GM11168 (cell line): ENCODE measurements around the gene BCLAF1.

Experiments
- in situ Hi-C: fragments of 300-500 bp; cut with MboI; formaldehyde crosslinking; loops from one replicate; pipeline ENCODE4 v1.12.0; 2022; ENCODE audit warnings: low sequenced_read_pairs; ENCODE audit not compliant: unreplicated experiment

BCLAF1 gene

DNA sequence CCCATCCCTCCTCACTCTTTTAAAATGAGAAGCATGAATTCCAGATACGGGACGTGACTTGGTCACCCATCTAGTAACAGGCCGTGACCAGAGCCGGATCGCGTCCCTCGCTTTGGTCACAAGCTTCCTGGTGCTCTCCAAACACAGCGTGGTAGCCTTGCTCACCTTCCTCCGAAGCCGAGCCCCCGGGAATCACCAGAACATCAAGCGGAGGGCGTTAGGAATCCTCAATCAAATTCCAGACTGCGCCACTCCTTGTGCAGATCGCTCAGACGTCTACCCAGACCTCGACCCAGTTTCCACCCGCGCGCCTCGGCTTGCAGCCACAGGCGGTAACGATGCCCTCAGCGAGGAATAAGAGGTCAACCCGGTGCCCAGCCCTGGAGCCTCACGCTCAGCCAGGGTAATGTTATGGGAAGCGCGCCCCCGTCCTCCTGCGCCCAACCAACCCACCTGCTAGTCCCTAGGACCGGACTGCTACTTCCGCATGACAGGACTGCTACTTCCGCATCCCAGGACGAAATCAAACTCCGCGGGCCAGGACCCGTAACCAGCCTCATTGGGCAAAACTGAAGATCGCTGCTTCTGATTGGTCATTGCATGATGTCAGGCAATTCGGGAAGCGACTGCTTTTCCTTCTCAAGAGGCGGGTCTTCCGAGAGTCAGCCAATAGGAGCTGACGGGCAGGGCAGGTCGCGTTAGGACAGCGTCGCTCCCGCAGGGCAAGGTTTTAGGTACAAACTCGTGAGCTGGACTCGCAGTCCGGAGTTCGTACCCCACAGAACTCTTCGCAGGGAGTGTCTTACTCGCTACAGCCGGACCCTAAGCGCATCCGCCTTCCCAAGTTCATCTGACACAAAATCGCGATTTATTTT, 39.6 kb downstream of the BCLAF1 start, which contains the start of gene MTFR2:
Gene MTFR2 (minus strand): TSS at position 501 of the 875 bp plus-strand sequence. CDS start 1,212 bp downstream, outside the sequence.
- in situ Hi-C loops = no loop called here

DNA sequence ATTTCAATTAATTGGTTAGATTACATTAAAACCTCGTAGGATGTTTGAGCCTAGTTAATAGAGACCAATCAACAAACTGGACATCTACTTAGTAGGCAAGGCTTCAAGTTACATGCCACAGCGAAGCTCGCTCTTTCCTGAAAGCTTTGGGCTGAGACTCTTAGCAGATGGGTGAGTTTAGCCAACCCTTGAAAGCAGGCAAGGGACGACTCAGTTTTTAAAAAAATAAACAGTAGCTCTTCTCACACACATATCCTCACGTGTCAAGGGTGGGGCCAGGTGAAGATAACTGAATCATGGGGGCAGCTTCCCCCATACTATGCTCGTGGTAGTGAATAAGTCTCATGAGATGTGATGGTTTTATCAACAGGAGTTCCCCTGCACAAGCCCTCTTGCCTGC, 40.3 kb downstream of the BCLAF1 start:
- in situ Hi-C loops = no loop called here

DNA sequence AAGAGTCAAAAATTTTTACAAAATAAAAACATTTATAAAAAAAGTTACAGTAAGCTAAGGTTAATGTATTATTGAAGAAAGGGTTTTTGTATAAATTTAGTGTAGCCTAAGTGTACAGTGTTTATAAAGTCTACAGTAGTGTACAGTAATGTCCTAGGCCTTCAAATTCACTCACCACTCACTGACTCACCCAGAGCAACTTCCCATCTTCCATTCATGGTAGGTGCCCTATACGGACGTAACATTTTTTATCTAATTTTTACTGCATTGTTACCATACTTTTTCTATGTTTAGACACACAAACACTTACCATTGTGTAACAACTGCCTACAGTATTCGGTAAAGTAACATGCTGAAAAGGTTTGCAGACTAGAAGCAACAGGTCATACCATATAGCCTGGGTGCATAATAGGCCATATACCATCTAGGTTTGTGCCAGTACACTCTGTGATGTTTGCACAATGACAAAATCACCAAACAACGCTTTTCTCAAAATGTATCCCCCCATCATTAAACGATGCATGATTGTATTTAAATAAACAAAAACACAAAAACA, 45.5 kb downstream of the BCLAF1 start:
- in situ Hi-C loops = no loop called here

DNA sequence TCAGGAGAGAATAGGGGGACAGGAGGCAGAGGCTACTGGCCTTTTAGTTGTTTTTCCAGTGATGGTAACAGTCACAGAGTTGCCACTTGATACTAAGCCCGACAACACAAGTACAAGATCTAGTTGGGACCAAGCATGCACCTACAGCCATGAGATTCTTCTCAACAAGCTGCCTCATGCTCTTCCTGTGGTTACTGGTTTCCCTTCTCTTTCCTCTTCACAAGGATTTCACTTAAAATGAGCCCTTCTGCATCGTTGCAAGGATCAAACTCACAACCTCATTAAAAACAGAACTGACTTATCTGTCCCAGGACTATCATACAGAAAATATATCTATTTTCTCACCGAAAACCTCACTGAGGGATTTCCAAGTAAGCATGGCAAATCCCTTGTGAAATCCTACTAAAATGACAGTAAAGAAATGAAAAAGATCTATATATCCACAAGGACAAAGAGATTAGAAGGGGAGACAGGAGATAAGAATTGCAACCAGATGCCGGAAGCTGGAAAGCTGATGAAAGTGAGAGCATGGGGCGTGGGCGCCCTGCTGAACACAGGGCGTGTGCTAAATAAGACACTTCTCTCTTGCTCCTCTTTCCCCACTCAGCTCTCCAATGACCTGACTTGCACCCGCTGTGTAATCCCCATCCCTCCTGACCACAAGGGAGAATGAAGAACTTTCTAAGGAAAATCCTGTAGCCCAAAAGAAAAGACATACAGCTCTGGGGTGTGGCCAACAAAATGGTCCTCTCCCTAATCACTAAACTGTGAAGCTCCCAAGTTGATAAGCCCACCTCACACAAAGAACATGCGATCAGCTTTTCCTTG, 53.0 kb downstream of the BCLAF1 start:
- in situ Hi-C loops = no loop called here

DNA sequence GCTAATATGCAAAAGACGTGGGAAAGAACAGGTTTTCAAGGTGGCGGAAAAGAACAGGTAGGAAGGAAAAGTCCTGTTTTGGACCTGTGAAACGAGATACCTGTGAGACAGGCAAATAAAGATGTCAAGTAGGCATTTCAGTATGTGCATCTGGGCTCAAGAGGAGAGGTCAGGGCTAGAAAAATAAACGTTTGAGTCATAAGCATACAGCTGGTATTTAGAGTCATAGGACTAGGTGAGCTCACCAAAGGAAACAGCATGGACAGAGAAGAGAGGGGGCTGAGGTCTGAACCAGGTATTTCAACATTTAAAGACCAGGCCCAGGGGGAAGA, 54.4 kb downstream of the BCLAF1 start:
- in situ Hi-C loops = no loop called here

DNA sequence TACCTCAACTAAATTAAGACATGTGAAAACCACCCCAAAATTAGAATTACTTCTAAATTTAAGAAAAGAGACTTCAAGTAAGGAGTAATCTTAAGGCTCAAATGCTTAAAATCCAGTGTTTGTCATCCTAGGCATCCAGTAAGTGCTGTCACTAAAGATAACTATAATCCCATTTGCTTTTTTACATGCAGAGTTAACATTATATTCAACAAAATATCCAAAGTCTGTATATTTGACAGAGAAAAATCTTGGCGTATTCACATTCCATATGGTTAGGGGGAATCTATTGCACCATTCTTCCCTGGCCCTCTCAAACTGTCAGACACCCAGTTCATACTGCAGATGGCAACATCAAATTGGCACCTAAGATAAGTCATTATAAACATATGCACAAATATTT, 56.9 kb downstream of the BCLAF1 start:
- in situ Hi-C loops = no loop called here

DNA sequence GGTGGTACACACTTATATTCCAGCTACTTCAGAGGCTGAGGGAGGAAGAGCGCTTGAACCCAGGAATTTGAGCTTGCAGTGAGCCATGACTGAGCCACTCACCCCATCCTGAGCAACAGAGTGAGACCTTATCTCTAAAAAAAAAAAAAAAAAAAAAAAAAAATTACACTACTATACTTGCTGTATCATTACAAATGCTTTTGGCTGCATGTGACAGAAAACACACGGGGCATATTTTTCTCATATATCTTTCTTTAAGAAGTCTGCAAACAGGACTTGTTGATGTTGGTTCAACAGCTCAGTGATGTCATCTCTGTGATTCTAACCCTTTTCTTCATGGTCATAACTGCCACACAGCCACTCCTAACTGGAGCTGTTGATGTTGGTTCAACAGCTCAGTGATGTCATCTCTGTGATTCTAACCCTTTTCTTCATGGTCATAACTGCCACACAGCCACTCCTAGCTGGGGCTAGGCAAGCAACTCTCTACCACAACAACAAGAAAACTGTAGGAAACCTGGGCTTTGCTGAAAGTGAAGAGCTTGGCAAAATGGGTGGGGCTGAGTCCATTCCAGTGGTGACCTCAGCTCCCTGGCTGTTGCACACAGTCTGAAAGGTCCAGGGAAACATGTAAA, 59.3 kb downstream of the BCLAF1 start:
- in situ Hi-C loops = no loop called here

DNA sequence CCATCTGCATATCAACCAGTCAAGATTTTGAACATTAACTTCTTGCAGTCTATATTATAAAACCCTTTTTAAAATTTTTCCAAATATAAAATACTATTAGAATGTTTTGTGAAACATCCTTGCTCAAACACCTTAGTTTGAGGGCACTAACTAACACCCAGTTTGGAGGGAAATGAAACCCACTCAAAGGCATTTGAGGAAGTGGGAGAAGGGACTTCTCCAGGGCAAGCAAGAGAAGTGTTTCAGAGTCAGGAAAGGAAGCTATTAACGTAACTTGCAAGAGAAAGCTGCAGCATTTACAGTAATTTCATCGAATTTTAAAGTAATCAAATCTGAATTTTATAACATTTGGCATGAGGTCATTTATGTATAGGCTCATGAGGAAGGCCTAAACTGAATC, 60.8 kb downstream of the BCLAF1 start:
- in situ Hi-C loops = no loop called here

DNA sequence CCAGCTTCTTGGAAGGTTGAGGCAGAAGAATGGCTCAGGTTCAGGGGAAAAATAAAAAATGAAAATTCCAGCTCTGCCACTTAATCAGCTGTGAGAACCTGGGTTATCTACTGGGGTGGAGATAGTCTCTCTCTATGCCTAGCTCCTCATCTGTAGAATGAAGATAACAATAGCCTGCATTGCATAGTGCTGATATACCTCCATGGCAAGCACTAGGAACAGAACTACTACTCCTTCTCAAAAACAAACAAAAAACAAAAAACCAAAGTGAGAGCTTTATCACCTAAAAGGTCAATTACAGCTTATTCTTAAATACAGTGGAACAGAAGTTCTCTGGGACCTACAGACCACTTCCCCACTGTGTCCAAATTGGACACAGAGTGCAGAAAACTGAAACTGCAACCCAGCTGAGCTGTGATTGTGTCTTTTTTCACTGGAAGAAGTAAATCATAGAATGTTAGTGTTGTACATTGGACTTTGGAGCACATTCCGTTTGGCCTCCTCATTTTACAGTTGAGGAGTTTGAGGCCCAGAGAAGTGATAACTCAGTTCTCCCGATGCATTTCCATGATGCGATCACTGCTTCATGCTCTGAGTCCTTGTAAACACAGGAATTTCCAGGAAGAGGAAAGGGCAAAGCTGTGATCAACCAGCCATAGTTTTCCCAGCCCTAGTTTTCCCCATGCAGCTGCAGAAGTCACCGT, 62.8 kb downstream of the BCLAF1 start:
- in situ Hi-C loops = no loop called here

DNA sequence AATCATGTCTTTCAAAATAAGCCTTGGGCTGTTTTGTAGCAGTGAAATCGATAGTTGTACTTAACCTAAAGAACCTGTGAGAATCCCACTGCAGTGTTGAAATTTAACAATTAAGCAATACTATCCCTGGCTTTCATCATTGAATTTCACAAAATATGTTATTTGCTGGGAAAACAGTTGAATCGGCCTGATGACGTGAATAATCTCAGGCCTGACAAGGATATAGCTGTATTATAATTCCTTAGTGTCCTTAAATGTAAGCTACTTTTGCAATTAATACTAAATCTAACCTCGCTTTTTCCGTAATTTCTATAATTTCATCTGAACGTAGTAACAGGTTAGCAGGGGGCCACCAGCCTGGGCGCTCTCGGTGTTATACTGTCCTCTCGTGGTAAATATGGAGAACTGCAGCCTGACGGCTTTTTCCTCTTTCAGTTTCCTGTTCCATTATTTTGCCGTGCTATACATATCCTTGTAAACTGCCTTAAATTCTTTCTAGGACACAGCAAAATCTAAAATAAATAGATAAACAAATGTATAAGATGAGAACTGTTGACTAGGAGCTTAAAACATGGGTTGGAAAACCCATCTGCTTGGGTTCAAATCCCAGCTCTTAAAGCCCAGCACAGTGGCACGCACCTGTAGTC, 63.5 kb downstream of the BCLAF1 start:
- in situ Hi-C loops = no loop called here

DNA sequence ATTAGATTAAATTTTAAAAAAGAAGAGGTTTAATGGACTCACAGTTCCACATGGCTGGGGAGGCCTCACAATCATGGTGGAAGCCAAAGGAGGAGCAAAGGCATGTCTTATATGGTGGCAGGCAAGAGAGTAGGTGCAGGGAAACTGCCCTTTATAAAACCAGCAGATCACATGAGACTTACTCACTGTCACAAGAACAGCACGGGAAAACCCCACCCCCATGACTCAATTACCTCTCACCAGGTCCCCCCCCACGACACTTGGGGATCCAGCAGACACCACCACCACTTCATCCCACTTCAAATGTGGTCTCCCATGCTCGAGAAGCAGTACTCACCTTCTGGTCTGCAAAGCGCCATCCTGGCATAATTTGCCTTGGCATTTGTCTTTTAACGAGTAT, 64.2 kb downstream of the BCLAF1 start:
- in situ Hi-C loops = no loop called here

DNA sequence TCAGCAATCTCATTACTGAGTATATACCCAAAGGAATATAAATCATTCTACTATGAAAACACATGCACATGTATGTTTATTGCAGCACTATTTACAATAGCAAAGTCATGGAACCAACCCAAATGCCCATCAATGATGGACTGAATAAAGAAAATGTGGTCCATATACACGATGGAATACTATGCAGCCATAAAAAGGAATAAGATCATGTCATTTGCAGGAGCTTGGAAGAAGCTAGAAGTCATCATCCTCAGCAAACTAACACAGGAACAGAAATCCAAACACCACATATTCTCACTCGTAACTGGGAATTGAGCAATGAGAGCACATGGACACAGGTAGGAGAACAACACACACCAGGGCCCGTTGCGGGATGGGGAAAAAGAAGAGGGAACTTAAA, 64.7 kb downstream of the BCLAF1 start:
- in situ Hi-C loops = loop anchor here (25.0 kb wide), 1 partner anchor 688 kb away; no protein-coding TSS in a partner anchor

DNA sequence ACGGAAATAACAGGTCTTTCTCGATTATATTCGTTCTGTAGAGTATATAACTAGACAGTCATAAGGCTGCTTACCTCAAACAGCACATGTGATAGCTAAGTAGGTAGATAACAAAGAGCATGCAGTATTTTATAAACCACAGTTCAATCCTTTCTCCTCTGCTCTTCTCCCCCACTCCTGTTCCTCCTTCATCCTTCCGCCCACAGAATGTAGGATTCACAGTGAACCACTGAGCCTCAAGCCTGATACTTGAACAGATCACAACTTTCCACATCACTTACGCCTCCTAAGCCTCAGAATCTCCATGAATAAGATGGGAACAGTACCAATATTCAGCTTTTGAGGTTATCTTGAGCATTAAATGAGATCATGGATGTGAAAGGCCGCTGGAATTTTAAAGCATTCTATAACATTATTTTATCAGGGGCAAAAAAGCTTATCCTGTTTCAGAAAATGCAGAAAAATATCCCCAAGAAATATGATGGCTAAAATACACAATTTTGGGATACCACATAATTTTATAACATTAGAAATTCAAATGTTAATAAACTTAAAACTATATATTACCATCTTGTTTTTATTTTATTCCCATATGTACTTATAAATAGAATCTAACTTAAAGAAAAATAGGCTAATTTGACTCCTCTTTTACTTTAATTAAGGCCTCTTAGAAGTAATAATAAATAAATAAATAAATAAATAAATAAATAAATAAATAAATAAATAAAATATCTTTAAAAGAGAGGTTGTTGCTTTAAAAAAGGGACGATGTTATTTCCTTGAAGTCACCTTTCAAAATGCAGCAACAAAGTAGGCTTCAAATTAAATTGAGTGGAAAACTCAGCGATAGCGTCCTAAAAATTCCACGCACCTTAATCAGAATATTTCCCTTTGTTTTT, 72.9 kb downstream of the BCLAF1 start:
- in situ Hi-C loops = loop anchor here (25.0 kb wide), 1 partner anchor 679 kb away; no protein-coding TSS in a partner anchor

DNA sequence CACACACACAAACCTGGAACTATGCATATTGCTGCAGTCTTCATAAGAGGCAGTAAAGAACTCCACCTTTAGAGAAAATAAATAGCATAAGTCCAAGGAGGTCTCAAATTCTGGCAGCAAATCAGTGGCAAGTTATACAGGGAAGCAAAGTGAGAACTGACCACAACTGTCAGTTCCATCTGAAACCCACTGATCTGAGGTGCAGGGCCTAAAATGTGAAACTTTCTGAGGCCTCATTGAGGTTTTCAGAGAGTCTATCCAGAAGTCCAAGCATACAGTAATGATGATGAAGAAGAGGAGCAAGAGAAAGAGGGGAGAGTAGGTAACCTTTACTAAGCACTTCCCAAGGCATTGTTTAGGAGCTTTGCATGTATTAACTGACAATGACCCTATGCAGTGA, 75.8 kb downstream of the BCLAF1 start:
- in situ Hi-C loops = loop anchor here (25.0 kb wide), 1 partner anchor 677 kb away; no protein-coding TSS in a partner anchor

DNA sequence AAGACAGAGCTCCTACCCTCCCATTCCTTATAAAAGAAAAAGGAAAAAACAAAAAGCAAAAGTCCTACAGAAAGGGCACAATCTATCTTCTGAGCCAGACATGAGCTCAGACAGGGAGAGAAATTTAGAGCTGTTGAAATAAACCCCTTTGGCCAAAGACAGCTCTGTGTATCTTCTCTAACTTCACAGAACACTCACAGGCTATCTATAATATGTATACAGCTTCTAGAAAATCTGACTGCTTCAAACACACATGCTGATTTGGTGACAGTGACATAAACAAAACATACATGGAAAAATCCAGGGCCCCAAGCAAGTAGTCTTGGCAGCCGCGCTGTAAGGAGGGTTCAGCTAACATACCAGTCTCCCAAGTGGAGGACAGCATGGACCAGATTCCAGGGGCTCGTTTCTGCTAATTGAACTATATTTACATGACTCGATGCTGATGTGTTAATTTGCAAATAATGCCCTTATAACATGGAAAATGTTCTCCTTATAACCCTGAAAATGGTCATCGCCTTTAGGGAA, 76.6 kb downstream of the BCLAF1 start:
- in situ Hi-C loops = loop anchor here (25.0 kb wide), 1 partner anchor 676 kb away; no protein-coding TSS in a partner anchor

DNA sequence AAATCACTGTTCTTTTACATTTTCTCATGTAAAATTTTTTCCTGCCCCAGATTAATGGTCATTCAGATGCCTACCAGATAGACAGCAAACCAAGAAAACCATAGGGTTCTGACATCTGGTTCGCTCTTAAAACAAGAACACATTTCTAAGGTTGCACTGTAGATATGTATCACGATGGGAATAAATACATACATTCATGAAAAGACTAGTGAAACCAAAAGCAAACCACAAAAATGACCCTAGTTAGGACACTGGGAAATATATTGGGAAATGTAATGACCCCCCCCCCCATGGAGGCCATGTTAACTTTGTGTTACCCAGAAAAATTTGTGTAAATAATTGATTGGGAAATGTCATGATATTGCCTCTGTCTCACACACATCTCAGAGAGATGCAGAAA, 77.0 kb downstream of the BCLAF1 start:
- in situ Hi-C loops = loop anchor here (25.0 kb wide), 1 partner anchor 675 kb away; no protein-coding TSS in a partner anchor

DNA sequence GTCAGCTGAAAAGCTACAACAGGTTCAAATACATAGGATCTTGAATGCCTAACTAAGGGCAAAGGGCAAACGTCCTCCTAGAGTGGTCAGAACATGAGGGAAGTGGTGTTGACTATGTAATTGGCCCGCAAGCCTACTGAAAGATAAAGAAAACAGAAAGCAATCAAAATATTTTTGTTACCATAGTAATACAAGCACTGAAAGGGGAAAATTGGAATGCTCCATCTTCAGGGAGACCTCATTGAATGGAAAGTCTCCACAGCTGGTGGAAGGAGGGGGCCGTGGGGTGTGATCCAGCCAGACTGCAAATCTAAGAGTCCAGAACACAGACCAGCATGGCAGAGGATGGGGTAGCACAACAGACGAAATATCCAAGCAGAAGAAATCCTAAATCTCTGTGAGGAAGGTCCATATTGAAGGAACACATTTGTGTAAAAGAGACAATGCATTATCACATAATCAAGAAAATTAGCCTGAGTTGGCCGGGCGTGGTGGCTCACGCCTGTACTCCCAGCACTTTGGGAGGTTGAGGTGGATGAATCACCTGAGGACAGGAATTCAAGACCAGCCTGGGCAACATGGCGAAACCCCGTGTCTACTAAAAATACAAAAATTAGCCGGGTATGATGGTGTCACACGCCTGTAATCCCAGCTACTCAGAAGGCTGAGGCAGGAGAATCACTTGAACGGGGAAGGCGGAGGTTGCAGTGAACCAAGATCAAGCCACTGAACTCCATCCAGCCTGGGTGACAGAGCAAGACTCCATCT, 79.1 kb downstream of the BCLAF1 start:
- in situ Hi-C loops = loop anchor here (25.0 kb wide), 1 partner anchor 673 kb away; no protein-coding TSS in a partner anchor
